Stimulated activated naive CD4-positive, alpha-beta T cell (primary cell): Measurements from ENCODE around the gene DERL2.

ENCODE experiments used
- DNase-seq, 6 experiments: peaks; one replicate each; lab custom pipeline; 2025; lab: John Stamatoyannopoulos, UW

DERL2 gene

GRCh38 chr17:5501685-5502084 lies 15.7 kb upstream of the DERL2 start:
- peak in 1 of 6 experiments; percentile 27 for DNase-seq

DNA sequence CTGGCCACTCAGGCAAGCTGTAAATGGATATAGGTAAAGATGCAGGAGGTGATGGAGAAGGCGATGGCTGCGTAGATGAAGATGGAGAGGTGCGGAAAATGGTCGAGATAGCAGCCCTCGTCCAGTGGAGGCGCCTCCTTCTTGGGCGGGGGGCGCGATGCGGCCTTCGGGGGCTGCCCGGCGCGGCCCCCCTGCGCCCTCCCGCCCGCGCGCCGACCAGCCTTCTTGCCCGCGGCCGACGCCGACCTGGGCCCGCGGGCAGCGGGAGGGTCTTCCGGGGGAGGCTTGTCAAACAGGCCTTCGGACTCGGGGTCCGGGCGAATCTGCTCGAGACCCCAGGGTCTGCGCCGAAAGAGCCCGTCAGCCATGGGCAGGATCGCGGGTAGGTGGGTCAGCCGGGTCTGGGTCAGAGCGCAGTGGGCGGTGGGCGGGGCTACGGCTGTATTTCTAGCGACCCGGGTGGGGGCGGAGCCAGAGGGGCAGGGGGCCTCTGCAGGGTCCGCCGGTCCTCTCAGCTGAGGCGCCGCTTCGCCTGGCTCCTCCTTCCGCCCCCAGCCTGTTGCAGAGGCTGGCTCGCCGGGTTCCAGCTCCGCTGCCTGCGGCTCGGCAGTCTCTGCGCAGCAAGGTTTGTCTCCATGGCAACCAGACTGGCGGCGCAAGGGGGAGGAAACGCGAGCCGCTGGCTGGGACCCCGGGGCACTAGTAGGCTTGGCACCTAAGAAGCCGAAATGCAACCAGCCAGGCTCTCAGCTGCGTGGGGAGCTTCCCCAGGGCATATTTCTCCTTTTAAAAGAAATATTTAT lies 14.8 kb upstream of the DERL2 start:
- DNase-seq, result peak; percentile 65 to 78 (median 69)

DNA sequence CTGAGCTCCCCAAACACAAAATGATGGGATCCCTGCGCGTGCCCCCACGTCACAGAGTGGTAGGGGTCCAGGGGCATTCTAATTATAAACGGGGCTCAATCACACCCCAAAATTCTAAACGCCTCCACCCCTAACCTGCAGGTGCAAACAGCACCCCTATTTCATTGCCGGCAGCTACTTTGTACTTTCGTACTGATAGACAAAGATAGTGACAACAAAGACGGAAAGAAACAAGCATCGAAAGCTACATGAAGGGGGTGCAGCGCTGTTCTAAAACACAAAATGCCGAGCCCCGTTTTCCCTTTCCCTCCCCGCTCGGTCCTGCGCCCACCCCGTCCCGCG lies 14.2 kb upstream of the DERL2 start:
- DNase-seq, result no peak

GRCh38 chr17:5499476-5500231 lies 13.7 kb upstream of the DERL2 start:
- DNase-seq, result no peak

- no peak for DNase-seq
Measured at GRCh38 chr17:5492970-5493369, 7.0 kb upstream of the DERL2 start.

DNA sequence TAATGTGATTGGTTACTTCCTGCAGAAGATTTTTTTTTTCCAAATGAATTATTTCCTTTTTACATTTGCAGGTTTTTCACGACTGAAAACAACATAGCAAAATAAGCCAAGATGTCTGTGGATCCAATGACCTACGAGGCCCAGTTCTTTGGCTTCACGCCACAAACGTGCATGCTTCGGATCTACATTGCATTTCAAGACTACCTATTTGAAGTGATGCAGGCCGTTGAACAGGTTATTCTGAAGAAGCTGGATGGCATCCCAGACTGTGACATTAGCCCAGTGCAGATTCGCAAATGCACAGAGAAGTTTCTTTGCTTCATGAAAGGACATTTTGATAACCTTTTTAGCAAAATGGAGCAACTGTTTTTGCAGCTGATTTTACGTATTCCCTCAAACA lies 2.8 kb upstream of the DERL2 start:
- DNase-seq, result no peak

DNA sequence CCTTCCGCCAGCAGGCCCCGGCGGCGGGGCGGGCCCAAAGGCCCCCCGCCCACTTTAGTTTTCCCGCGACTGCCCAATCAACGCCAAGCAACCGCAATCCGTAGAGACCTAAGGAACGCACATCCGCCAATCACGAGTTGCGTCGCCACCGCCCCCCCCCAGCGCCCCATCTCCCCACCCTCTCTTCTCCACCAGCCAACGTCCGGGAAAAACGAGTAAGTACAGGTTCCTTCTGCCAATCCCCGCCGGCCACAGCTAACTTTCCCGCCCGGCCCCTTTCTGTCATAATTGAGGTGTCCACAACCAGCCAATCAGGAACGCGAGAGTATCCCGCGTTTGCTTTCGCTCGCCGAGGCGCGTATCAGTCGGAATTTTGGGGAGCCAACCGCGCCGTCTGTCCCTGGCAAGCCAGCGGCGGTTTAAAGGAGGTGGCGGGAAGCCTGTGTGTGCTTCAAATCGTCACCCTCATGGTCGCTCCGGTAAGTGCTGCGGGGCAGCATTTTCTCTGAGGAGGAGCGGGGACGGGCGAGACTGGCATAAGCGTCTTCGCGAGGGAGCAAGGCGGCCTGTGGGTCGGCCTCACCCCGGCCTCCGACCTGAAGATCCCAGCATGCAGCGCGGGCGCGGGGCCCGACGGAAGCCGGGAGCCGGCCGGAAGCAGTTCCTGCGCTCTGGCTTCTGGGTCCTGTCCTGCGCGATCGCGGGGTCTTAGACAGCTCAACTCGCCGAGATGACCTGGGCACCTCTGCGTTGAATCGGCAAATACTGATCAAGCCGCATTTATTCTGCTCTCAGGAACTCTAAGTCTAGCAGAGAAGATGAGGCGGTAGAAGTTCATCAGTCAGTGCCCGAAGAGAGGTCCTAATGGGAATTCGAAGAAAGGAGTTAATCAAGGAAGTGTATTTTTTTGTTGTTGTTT lies 487 bp upstream of the DERL2 start, which contains the start of gene MIS12:
TSS of gene MIS12 (plus strand) at position 361 of the 919 bp plus-strand sequence. CDS start 2,297 bp downstream, outside the sequence.
- peak; percentile 92 to 99 (median 99) for DNase-seq

DNA sequence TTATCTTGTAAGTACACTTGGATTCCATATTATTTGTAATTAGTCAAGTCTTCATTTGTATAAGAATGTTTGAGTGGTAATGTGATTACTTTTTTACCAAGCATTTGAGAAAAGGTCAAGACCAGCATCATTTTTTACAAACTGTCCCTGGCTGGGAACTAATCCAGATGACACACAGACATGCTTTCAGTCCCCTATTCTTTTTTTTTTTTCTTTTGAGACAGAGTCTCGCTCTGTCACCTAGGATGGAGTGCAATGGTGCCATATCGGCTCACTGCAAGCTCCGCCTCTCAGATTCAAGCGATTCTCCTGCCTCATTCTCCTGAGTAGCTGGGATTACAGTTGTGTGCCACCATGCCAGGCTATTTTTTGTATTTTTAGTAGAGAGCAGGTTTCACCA lies 4.5 kb downstream of the DERL2 start:
- DNase-seq, result no peak

DNA sequence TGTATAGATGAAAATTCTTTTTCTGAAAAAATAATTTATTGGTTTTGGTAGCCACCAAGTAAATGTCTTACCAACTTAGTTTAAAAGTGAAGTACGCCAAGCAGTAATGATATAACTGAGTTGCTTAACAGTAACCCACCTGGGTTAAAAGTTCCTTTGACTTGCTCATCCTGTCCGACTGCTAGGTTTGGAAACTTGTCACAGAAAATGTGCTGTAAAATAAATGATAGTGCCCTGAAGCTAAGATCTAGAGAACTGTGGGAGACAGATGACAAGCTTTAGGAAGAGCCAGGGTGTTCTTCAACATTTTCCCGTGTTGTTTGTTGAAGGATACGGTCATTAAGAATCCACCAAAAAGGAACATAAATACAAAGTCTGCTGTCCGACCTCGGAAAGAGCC lies 5.0 kb downstream of the DERL2 start:
- DNase-seq, result no peak

DNA sequence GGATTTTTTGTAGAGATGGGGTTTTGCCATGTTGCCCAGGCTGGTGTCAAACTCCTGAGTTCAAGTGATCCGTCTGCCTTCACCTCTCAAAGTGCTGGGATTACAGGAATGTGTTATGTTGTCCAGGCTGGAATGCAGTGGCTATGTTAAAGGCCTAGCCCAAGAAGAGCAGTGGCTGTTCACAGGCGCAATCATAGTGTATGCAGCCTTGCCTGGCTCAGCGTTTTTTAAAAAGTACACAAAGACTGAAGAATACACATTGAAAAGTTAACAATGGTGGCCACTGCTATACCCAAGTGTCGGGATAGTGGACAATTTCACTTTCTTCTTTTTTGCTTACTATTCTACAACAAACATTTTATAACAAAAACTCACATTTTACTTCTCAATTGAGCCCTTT lies 7.0 kb downstream of the DERL2 start:
- DNase-seq, result no peak

DNA sequence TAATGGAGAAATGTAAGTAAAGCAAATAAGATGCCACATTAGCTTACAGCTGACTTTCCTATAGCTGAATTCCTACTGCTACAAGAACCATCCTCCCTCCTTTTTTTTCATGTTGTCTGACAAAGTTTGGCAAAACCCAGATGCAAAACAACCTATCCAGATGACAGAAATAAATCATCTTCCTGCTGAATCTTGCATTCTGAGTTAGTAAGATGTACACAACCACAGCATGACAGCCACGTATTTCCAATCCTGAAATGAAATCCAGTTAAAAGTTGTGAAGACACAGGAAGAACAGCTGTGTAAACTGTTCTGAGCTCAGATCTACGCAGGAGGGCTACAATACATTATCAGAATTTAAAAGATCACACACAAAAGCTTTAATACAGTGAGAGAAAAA lies 12.1 kb downstream of the DERL2 start:
- DNase-seq, result no peak

- DNase-seq, result no peak
Measured at GRCh38 chr17:5472511-5472910, 13.5 kb downstream of the DERL2 start.

GRCh38 chr17:5468075-5468473 lies 17.9 kb downstream of the DERL2 start:
- DNase-seq, result peak in 2 of 6 experiments; percentile 31 to 34

- no peak for DNase-seq
Measured at GRCh38 chr17:5467416-5467815, 18.6 kb downstream of the DERL2 start.

DNA sequence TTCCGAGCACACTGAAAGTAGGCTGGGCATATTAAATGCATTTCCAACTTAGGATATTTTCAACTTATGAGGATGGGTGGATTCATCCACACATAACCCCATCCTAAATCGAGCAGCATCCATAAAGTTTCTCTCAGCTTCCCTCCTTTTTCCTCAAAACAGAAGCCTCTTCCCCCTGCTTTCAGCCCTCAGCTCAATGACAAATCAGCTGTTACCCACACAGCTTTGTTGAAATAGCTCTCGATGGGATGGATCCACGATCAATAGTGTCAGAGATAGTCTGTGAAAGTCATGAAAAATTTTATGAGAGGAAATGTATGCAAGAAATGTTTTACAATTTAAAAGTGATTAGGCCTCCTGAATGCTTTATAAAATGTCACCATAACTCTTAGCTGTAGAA lies 19.7 kb downstream of the DERL2 start:
- no peak for DNase-seq

GRCh38 chr17:5464717-5465507 lies 21.1 kb downstream of the DERL2 start:
- no peak for DNase-seq

GRCh38 chr17:5446786-5447185 lies 39.2 kb downstream of the DERL2 start:
- no peak for DNase-seq

- no peak for DNase-seq
Measured at GRCh38 chr17:5444209-5444608, 41.8 kb downstream of the DERL2 start.

DNA sequence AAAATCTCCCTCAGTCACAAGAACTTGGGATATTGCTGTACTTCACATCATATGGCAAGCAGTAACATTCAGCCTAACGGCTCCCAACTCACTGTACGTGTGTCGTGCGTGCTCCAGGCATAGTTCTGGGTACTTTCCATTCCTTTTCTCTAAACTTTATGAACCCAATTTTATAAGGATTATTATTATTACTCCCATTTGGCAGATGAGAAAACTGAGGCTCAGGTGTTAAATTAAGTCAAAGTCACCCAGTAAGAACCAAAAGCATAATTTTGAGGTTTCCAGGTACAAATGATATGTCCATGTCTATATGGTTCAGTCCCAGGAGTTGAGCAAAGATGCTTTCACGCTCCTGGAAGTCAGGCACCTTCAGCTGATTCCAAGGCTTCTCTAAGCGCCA lies 42.2 kb downstream of the DERL2 start:
- DNase-seq, result no peak

GRCh38 chr17:5439446-5439764 lies 46.6 kb downstream of the DERL2 start:
- DNase-seq, result no peak

- peak; percentile 83 to 94 (median 88) for DNase-seq
Measured at GRCh38 chr17:5438716-5439445, 47.1 kb downstream of the DERL2 start, which contains the start of gene C1QBP. Gene C1QBP (minus strand): TSS chr17:5439155. CDS start chr17:5439073, 82 bp downstream.
